NCI-H345 treated with DMSO at 0.1 percent for 48 hours (cell line): Measurements from ENCODE around the gene HIRIP3.
A peak's percentile ranks its signal among the peaks of the same experiment; 100 is the strongest.

ENCODE experiments used
- DNase-seq: peaks from one replicate; lab custom pipeline; 2025; ENCODE audit not compliant: unreplicated experiment; lab: John Stamatoyannopoulos, UW

HIRIP3 gene

GRCh38 chr16:30000735-30001631 is 5.6 kb upstream of the HIRIP3 start:
- no peak for DNase-seq

GRCh38 chr16:29999605-30000004 is 4.2 kb upstream of the HIRIP3 start:
- DNase-seq, result no peak

- no peak for DNase-seq
Measured at GRCh38 chr16:29996766-29997250, 1.4 kb upstream of the HIRIP3 start.

GRCh38 chr16:29995911-29996765 is 721 bp upstream of the HIRIP3 start, which contains the start of gene INO80E:
Gene INO80E, plus strand, starts transcription at chr16:29996241. Its CDS starts 70 bp downstream, at chr16:29996311.
- peak; percentile 99 for DNase-seq

GRCh38 chr16:29994600-29995323 is 655 bp downstream of the HIRIP3 start:
- no peak for DNase-seq

- no peak for DNase-seq
Measured at GRCh38 chr16:29993903-29994599, 1.4 kb downstream of the HIRIP3 start.

GRCh38 chr16:29993191-29993902 is 2.1 kb downstream of the HIRIP3 start:
- no peak for DNase-seq

- DNase-seq, result no peak
Measured at GRCh38 chr16:29992344-29992967, 3.0 kb downstream of the HIRIP3 start.

- DNase-seq, result no peak
Measured at GRCh38 chr16:29991571-29991904, 3.9 kb downstream of the HIRIP3 start.

- DNase-seq, result no peak
Measured at GRCh38 chr16:29990883-29991570, 4.4 kb downstream of the HIRIP3 start.

GRCh38 chr16:29990034-29990433 is 5.4 kb downstream of the HIRIP3 start:
- no peak for DNase-seq

- DNase-seq, result no peak
Measured at GRCh38 chr16:29989111-29989858, 6.1 kb downstream of the HIRIP3 start.

- no peak for DNase-seq
Measured at GRCh38 chr16:29988346-29989075, 6.9 kb downstream of the HIRIP3 start.

- DNase-seq, result no peak
Measured at GRCh38 chr16:29987371-29988085, 7.9 kb downstream of the HIRIP3 start.

- no peak for DNase-seq
Measured at GRCh38 chr16:29986931-29987330, 8.5 kb downstream of the HIRIP3 start.

- no peak for DNase-seq
Measured at GRCh38 chr16:29986231-29986630, 9.2 kb downstream of the HIRIP3 start.

GRCh38 chr16:29985271-29985811 is 10.1 kb downstream of the HIRIP3 start:
- DNase-seq, result no peak
